Fibroblast of skin of back (primary cell): ENCODE data around the gene CSTA.
A peak's percentile ranks its signal among the peaks of the same experiment; 100 is the strongest.

ENCODE experiments used
- DNase-seq: peaks from one replicate; pipeline ENCODE4 v3.0.0-alpha.2; 2013

The CSTA gene

DNA sequence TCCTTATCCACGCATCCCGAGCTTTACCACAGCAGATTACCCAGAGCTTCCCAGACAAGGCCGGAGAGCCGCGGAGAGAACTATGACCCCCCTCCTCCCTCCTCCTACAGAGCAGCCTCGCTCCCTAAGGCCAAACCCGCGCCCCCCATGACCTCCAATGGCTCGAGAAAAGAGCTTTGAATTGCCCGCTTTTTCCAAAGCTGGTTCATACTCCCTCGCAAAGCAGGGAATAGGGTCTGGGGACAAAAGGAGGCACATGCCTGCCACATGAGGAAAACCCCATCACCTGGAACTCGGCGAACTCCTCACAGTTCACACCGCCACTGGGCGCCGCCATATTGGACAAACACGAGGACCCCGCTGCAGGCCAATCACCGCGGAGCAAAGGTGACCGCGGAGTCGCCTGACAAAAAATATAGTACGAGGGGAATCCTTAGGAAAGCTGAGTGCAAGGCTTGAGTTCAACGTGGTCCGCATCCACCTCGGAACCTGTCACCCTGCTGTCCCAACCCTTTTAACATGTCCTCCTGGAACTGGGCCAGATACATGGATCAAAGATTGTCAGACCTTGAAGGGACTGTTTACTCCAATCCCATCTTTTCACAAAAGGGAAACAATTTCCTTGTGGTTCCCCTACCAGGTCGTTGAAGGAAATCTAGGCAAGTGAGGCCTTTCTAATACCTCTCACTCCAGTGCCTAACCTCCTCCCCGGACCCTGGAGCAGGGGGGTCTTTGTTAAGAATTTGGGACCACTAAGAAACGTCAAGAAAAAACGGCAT lies 58.0 kb downstream of the CSTA start, which contains the start of gene MIX23:
Gene MIX23 (minus strand): TSS at position 344 of the 779 bp plus-strand sequence. CDS start 7 bp downstream, at position 337.
- peak; percentile 89 for DNase-seq

GRCh38 chr3:122383771-122384697 lies 59.0 kb downstream of the CSTA start, which contains the start of gene FAM162A:
Gene FAM162A (plus strand): TSS chr3:122384182. CDS start chr3:122384266, 84 bp downstream.
- peak; percentile 94 for DNase-seq

GRCh38 chr3:122387709-122388108 lies 62.7 kb downstream of the CSTA start:
- DNase-seq = no peak

- DNase-seq = no peak
Measured at GRCh38 chr3:122389197-122389596, 64.1 kb downstream of the CSTA start.

DNA sequence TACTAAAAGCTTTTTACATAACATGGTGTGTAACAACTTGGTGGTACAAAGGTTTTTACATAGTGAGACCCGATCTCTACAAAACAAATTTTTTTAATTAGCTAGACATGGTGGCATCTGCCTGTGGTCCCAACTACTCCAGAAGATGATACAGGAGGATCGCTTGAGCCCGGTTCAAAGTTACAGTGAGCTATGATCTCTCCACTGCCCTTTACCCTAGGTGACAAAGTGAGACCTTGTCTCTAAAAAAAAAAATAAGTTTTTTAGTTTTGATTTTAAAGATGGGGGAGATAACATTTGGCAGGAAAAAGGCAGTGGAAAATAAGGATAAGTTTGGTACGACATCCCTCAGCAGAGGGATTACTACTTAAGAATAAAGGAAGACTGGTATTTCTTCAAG lies 64.8 kb downstream of the CSTA start:
- DNase-seq = no peak

DNA sequence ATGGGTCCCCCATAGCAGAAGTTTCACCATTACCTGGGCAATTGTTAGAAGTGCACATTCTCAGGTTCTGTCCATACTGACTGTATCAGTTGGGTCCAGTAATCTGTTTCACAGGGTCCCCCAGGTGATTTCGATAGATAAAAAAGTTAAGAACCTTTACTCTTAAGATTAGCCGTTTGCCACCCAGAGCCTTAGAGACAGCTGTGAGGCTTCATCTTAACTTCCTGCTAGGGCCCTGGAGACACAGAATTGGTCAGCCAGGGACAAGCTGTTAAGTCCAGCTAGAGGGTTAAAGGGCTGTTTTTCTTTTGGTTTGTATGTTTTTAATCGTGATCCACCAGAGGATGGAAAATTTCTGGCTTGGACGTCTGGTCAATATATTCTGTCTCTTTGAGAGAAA lies 65.6 kb downstream of the CSTA start:
- DNase-seq = no peak
